ENCODE results near the gene INPP5A.

GRCh38 chr10:132756591-132756990 lies 219.0 kb downstream of the INPP5A start:
- TF ChIP-seq, protein P1, sequence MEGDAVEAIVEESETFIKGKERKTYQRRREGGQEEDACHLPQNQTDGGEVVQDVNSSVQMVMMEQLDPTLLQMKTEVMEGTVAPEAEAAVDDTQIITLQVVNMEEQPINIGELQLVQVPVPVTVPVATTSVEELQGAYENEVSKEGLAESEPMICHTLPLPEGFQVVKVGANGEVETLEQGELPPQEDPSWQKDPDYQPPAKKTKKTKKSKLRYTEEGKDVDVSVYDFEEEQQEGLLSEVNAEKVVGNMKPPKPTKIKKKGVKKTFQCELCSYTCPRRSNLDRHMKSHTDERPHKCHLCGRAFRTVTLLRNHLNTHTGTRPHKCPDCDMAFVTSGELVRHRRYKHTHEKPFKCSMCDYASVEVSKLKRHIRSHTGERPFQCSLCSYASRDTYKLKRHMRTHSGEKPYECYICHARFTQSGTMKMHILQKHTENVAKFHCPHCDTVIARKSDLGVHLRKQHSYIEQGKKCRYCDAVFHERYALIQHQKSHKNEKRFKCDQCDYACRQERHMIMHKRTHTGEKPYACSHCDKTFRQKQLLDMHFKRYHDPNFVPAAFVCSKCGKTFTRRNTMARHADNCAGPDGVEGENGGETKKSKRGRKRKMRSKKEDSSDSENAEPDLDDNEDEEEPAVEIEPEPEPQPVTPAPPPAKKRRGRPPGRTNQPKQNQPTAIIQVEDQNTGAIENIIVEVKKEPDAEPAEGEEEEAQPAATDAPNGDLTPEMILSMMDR (IDR thresholded peaks at IDR 0.05): no peak
- no peak for TF ChIP-seq POLR2A (IDR thresholded peaks at IDR 0.05)
